HG03460 (cell line): ENCODE measurements around the gene RIN1.

ENCODE experiments used
- ATAC-seq: cut with Tn5 transposase; IDR thresholded peaks from one replicate; pipeline ENCODE4 v1.9.1; 2021; ENCODE audit not compliant: unreplicated experiment

Gene RIN1

DNA sequence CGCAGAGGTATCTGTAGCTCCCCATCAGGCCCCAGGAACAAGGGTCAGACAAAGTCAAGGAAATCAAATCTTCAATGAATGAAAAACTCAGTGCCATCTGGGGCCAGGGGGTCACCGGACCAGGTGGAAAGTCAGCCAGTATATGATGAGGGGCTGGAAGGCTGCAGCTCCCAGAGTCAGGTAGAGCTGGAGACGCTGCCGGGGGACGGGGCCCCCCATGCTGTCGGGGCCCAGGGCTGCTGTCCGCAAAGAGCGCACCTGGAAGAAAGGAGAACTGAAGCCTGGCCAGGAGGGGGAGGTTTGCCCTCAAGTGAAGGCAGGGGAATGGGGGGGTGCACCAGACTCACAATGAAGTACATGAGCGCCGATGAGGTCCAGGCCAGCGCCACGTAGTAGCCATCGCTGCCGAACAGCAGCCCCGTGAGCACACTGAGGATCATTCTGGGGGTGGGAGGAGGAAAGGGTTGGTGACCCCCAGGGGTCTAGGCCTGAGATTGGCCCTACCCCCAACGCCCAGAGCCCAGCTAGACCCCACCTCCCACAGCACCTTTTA is 51.6 kb downstream of the RIN1 start:
- ATAC-seq, result no peak

DNA sequence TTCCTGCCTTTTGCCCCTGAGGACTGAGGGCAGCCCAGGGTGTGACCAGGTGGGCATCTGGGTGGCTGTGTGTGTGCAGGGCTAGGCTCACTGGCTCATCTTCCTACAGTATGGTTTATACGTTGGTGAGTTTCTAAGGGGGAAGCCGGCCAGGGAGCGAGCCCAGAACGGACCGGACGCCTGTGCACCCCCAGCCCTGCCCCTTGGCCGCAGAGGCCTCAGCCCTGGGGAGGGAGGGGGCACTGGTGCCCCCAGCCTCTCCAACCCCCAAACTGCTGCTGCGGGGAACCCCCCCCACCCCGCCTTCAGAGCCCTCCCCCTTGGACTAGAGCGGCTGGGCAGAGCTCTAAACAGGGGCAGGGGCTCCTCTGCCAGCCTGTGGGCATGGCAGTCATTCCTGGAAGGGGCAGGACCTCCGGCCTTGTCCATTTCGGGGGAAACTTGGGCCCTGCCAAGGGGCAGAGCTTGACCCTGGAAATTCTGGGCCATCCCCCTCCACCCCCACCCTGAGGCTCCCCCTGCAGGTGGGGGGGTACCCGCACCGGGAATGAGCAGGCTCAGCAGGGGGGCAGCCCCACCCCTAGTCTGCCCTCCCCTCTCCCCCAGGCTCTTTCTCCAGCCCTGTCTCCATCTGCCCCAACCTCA is 52.7 kb downstream of the RIN1 start:
- ATAC-seq, result no peak

DNA sequence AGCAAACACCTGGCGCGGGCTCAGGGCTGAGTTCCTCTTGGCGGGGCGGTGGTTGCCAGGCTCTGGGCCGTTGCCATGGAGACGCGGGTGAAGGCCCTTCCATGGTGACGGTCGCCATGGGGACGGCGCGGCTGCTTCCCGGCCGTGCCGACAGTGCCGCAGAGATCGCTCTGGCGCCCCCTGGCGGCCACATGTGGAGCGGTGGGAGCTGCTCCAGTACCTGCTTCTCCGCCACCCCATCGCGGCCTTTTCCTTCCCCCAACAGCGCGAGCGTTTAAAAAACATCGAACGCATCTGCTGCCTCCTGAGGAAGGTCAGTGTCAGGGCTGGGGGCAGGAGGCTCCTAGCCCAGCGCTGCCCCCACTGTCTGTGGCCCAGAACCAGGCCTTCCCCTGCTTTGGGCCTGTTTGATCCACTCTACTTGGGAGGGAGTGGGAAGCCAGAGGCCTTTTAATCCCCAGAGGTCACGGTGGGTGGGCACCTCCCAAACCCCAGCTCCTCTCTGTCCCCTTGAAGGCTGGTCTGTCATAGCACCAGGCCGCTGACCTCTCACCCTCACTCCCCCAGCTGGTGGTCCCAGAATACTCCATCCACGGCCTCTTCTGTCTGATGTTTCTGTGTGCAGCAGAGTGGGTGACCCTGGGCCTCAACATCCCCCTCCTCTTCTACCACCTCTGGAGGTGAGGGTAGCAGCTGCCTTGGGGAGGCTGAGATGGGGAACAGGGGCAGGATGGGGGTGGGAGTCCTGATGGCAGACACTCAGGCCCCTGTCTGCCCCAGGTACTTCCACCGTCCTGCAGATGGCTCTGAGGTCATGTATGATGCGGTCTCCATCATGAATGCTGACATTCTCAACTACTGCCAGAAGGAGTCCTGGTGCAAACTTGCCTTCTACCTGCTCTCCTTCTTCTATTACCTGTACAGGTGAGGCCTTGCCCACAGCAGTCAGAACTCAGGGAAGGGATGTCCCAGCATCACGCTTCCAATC is 53.5 kb downstream of the RIN1 start:
- no peak for ATAC-seq
